K562 treated with DMSO at 1 percent for 24 hours (cell line): ENCODE results near the gene KCNA2. TPM values are rescaled to one million over a fixed set of nuclear protein-coding genes. Genes with fewer than 3 reads are reported as not detected.

Experiments used
- total RNA-seq: library from RNA; unstranded; fragments of 300-600 nt; gene quantifications from 2 replicates; pipeline ENCODE4 v1.2.3, GENCODE V29; 2022; ENCODE audit warnings: low read depth; ENCODE audit not compliant: insufficient read depth

Gene KCNA2
- total RNA-seq = not detected in 2 replicates

GRCh38 chr1:110605901-110606656 lies at the start of gene KCNA2:
Gene KCNA2 (minus strand): TSS chr1:110606358. CDS start chr1:110604782, 1,576 bp downstream.

Other genes starting within 250 kb of the KCNA2 start
- 0.21 and 0.47 TPM in 2 replicates for gene SLC16A4, start 215.3 kb downstream of the KCNA2 start, total RNA-seq
- 310 and 332 TPM in 2 replicates for gene LAMTOR5, start 198.7 kb downstream of the KCNA2 start, total RNA-seq
- gene PROK1, start 155.2 kb downstream of the KCNA2 start, total RNA-seq = not detected in 2 replicates
- gene KCNA10, start 87.2 kb downstream of the KCNA2 start, total RNA-seq = not detected in 2 replicates
- gene KCNA3, start 68.6 kb upstream of the KCNA2 start, total RNA-seq = not detected in 2 replicates